ENCODE measurements around the gene GULP1.
A peak's percentile ranks its signal among the peaks of the same experiment; 100 is the strongest.
"Not testable (repeated sequence)": the region's sequence is repeated elsewhere in the genome, so short reads cannot be mapped to it uniquely, and the experiment has no call there.

GULP1 gene

GRCh38 chr2:188298937-188299371, 7.3 kb downstream of the GULP1 start:
- H3K27ac ChIP-seq (ENCODE audit: extremely low read depth, low read depth, low read length); H3K36me3 ChIP-seq (ENCODE audit: control insufficient read depth in 2 of 2, insufficient read depth in 1 of 2, low read length in 2 of 2); H3K4me3 ChIP-seq (ENCODE audit: low read depth, low read length); POLR2A ChIA-PET; H3K9me3 ChIP-seq (ENCODE audit: control insufficient read depth, insufficient read depth, low read depth, low read length): not testable (repeated sequence)
- TF ChIP-seq MZF1 (tag by site-specific recombination; IDR thresholded peaks at IDR 0.05; ENCODE audit: borderline replicate concordance): peak; percentile 47; the same call in 1 of the 2 replicates
- TF ChIP-seq SETDB1 (IDR thresholded peaks at IDR 0.05; ENCODE audit: insufficient read length, low read length): peak; percentile 42
- CTCF ChIA-PET: interaction anchor here (1.0 kb wide), 2 partner anchors 20 to 718 kb away, joined by 3 read pairs; no protein-coding TSS in a partner anchor
- peaks cover 13% of the 10 kb centered on the region for H3K4me1 ChIP-seq (ENCODE audit: control insufficient read depth, insufficient read depth, low read length)

GRCh38 chr2:188303363-188304031, 11.8 kb downstream of the GULP1 start:
- CTCF ChIA-PET: no interaction called here
- POLR2A ChIA-PET: interaction anchor here (2.8 kb wide), 1 partner anchor 11 kb away, joined by 22 read pairs; the partner anchor contains the start of gene GULP1
- H3K4me3 ChIP-seq (ENCODE audit: low read depth, low read length): no peak overlapping the region
- no peaks in the 10 kb centered on the region for H3K36me3 ChIP-seq (ENCODE audit: control insufficient read depth in 2 of 2, insufficient read depth in 1 of 2, low read length in 2 of 2)
- TF ChIP-seq GLIS1 (tag by site-specific recombination; IDR thresholded peaks at IDR 0.05) (peak; percentile 19; the same call in 1 of the 2 replicates), PRDM10 (tag by site-specific recombination; IDR thresholded peaks at IDR 0.05) (peak; percentile 73), ZNF707 (tag by site-specific recombination; IDR thresholded peaks at IDR 0.05) (no peak), PRDM1 (tag by site-specific recombination; IDR thresholded peaks at IDR 0.05) (peak; percentile 86), MEIS1 (CRISPR knock-in tag; IDR thresholded peaks at IDR 0.05; ENCODE audit: borderline replicate concordance) (peak; percentile 83; the same call in 1 of the 2 replicates), EGR2 (tag by site-specific recombination; IDR thresholded peaks at IDR 0.05; ENCODE audit: low read depth) (0 out of 2 replicates have a peak, but pooled peaks have one; percentile 25), ZNF629 (tag by site-specific recombination; IDR thresholded peaks at IDR 0.05) (0 out of 2 replicates have a peak, but pooled peaks have one; percentile 13), ZBTB11 (tag by site-specific recombination; conservative IDR thresholded peaks at IDR 0.05; ENCODE audit: low read depth) (no peak), ZFHX2 (tag by site-specific recombination; conservative IDR thresholded peaks at IDR 0.05) (0 out of 2 replicates have a peak, but pooled peaks have one; percentile 17), ZEB2 (tag by site-specific recombination; IDR thresholded peaks at IDR 0.05) (0 out of 2 replicates have a peak, but pooled peaks have one; percentile 22), ZNF362 (tag by site-specific recombination; IDR thresholded peaks at IDR 0.05) (0 out of 2 replicates have a peak, but pooled peaks have one; percentile 31), TRIM28 (IDR thresholded peaks at IDR 0.05; ENCODE audit: borderline replicate concordance, low read length) (no peak), ZNF138 (tag by site-specific recombination; IDR thresholded peaks at IDR 0.05; ENCODE audit: borderline replicate concordance) (no peak)
- H3K4me1 ChIP-seq (ENCODE audit: control insufficient read depth, insufficient read depth, low read length): peaks cover 5% of the 10 kb centered on the region
- H3K9me3 ChIP-seq (ENCODE audit: control insufficient read depth, insufficient read depth, low read depth, low read length): no peaks in the 10 kb centered on the region
- H3K27ac ChIP-seq (ENCODE audit: extremely low read depth, low read depth, low read length): no peak overlapping the region

Data from HEK293 (cell line).